Fibroblast of peridontal ligament (primary cell): ENCODE results near the gene CDHR2.

Experiments
- DNase-seq: peaks from one replicate; pipeline ENCODE4 v3.0.0-alpha.2; 2010; ENCODE audit errors: extremely low read depth

CDHR2 gene

GRCh38 chr5:176640616-176641015 is 91.5 kb downstream of the CDHR2 start:
- no peak for DNase-seq

GRCh38 chr5:176642675-176643490 is 93.7 kb downstream of the CDHR2 start:
- no peak for DNase-seq

- no peak for DNase-seq
Measured at GRCh38 chr5:176643491-176644219, 94.5 kb downstream of the CDHR2 start.

- DNase-seq = no peak
Measured at GRCh38 chr5:176644294-176644693, 95.2 kb downstream of the CDHR2 start.

GRCh38 chr5:176644878-176645670 is 95.9 kb downstream of the CDHR2 start:
- no peak for DNase-seq
